ENCODE measurements around the gene BARX1. TPM values are rescaled to one million over a fixed set of nuclear protein-coding genes. Genes with fewer than 3 reads are reported as not detected.

The BARX1 gene
- total RNA-seq, 1 donor from 2014 or later, result not detected

DNA sequence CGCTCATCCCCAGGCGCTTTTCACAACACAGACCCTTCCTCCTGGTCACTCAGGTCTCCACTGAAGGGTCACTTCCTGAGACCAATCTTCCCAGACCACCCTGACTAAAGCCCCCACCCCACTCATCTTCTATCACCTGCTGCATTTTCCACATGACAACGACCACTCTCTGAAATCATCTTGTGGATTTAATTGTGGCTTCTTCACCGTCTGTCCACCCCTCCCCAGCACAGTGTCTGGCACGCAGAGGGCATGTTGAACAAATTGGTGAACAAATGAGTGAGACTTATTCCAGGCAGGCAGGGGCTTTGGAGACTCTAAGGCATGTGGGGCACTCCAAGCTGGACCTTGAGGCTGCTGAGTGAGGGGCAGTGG lies 8.8 kb downstream of the BARX1 start:
- Histone ChIP-seq H3K36me3 (ENCODE audit: control insufficient read depth, insufficient read depth, low read length) (no peaks in the 10 kb centered on the region), H3K27me3 (ENCODE audit: control insufficient read depth, insufficient read depth, low read length) (peaks cover 70% of the 10 kb centered on the region), H3K4me3 (ENCODE audit: low read depth, low read length) (no peak overlapping the region)
- FAIRE-seq (no peak), DNase-seq (ENCODE audit: low read depth) (no peak)
- TF ChIP-seq, protein P1, sequence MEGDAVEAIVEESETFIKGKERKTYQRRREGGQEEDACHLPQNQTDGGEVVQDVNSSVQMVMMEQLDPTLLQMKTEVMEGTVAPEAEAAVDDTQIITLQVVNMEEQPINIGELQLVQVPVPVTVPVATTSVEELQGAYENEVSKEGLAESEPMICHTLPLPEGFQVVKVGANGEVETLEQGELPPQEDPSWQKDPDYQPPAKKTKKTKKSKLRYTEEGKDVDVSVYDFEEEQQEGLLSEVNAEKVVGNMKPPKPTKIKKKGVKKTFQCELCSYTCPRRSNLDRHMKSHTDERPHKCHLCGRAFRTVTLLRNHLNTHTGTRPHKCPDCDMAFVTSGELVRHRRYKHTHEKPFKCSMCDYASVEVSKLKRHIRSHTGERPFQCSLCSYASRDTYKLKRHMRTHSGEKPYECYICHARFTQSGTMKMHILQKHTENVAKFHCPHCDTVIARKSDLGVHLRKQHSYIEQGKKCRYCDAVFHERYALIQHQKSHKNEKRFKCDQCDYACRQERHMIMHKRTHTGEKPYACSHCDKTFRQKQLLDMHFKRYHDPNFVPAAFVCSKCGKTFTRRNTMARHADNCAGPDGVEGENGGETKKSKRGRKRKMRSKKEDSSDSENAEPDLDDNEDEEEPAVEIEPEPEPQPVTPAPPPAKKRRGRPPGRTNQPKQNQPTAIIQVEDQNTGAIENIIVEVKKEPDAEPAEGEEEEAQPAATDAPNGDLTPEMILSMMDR (IDR thresholded peaks at IDR 0.05; ENCODE audit: insufficient read depth, low read length, severe bottlenecking), result no peak

GRCh38 chr9:93945400-93946337 lies 9.5 kb downstream of the BARX1 start:
- FAIRE-seq (peak; percentile 66), DNase-seq (ENCODE audit: low read depth) (no peak)
- peaks cover 67% of the 10 kb centered on the region for H3K27me3 ChIP-seq (ENCODE audit: control insufficient read depth, insufficient read depth, low read length)
- no peaks in the 10 kb centered on the region for H3K36me3 ChIP-seq (ENCODE audit: control insufficient read depth, insufficient read depth, low read length)
- TF ChIP-seq, protein P1 (IDR thresholded peaks at IDR 0.05; ENCODE audit: insufficient read depth, low read length, severe bottlenecking), result no peak
- H3K4me3 ChIP-seq (ENCODE audit: low read depth, low read length), result no peak overlapping the region

DNA sequence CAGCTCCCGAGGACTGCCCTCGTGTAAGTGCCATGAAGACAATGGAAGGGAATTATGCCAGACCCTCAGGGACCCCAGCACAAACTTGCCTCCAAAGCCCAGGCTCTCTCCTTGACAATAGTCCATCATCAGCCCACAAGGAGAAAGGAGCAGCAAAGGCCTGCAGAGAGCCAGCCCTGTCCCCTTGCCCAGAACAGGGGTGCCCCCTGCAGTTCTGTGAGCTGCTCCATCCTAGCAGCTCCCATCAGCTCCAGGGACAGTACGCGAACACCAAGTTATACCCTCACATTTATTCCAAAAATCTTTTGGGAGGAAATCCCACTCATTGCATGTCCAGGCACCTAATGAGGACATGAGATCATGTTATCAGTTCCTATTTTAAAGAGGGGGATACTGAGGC lies 11.1 kb downstream of the BARX1 start:
- TF ChIP-seq, protein P1 (IDR thresholded peaks at IDR 0.05; ENCODE audit: insufficient read depth, low read length, severe bottlenecking), result no peak
- H3K27me3 ChIP-seq (ENCODE audit: control insufficient read depth, insufficient read depth, low read length), result peaks cover 53% of the 10 kb centered on the region

GRCh38 chr9:93942161-93942560 lies 13.0 kb downstream of the BARX1 start:
- peak; percentile 53 for DNase-seq (ENCODE audit: low read depth)
- H3K36me3 ChIP-seq (ENCODE audit: control insufficient read depth, insufficient read depth, low read length), result no peaks in the 10 kb centered on the region
- FAIRE-seq, result no peak
- TF ChIP-seq, protein P1 (IDR thresholded peaks at IDR 0.05; ENCODE audit: insufficient read depth, low read length, severe bottlenecking), result no peak
- H3K4me3 ChIP-seq (ENCODE audit: low read depth, low read length), result no peak overlapping the region
- H3K27me3 ChIP-seq (ENCODE audit: control insufficient read depth, insufficient read depth, low read length), result peaks cover 36% of the 10 kb centered on the region

More for the DNA sequence above, 11.1 kb downstream of the BARX1 start:
- FAIRE-seq (no peak), DNase-seq (ENCODE audit: low read depth) (no peak)
- H3K4me3 ChIP-seq (ENCODE audit: low read depth, low read length), result no peak overlapping the region
- no peaks in the 10 kb centered on the region for H3K36me3 ChIP-seq (ENCODE audit: control insufficient read depth, insufficient read depth, low read length)

- peaks cover 31% of the 10 kb centered on the region for H3K27me3 ChIP-seq (ENCODE audit: control insufficient read depth, insufficient read depth, low read length)
- FAIRE-seq (no peak), DNase-seq (ENCODE audit: low read depth) (no peak)
- H3K36me3 ChIP-seq (ENCODE audit: control insufficient read depth, insufficient read depth, low read length), result no peaks in the 10 kb centered on the region
- H3K4me3 ChIP-seq (ENCODE audit: low read depth, low read length), result no peak overlapping the region
- TF ChIP-seq, protein P1 (IDR thresholded peaks at IDR 0.05; ENCODE audit: insufficient read depth, low read length, severe bottlenecking), result no peak
Measured at GRCh38 chr9:93941493-93941892, 13.7 kb downstream of the BARX1 start.

All from bronchial epithelial cell (primary cell).